Neural cell (in vitro differentiated cells): Measurements from ENCODE around the gene TBL1X. TPM values are rescaled to one million over a fixed set of nuclear protein-coding genes. Genes with fewer than 3 reads are reported as not detected.

Experiments used
- H2AFZ ChIP-seq: fragments of 200-600, 300-800 bp; sonication (generic), shearing (Covaris generic); 2 replicates; pipeline ENCODE4 v1.6.0; 2014; ENCODE audit warnings: low read depth, mild to moderate bottlenecking, antibody characterized with exemption, low read length, moderate library complexity
- H3F3A ChIP-seq: fragments of 200-600 bp; shearing (Covaris generic); 2 replicates; pipeline ENCODE4 v1.6.1; 2016; ENCODE audit warnings: mild to moderate bottlenecking, moderate library complexity, mixed read lengths, antibody characterized with exemption, low read length; ENCODE audit not compliant: insufficient read depth, poor library complexity, severe bottlenecking
- H3K27ac ChIP-seq: fragments of 200-600, 300-800 bp; sonication (generic), shearing (Covaris generic); 2 replicates; pipeline ENCODE4 v1.5.1; 2014; ENCODE audit warnings: mild to moderate bottlenecking, low read length, moderate library complexity
- H3K27me3 ChIP-seq: fragments of 300-800, 200-600 bp; sonication (generic), shearing (Covaris generic); 2 replicates; pipeline ENCODE4 v1.6.0; 2014; ENCODE audit warnings: mild to moderate bottlenecking, low read depth, low read length, moderate library complexity; ENCODE audit not compliant: insufficient read depth
- H3K36me3 ChIP-seq: fragments of 300-800, 200-600 bp; sonication (generic), shearing (Covaris generic); 2 replicates; pipeline ENCODE4 v1.5.1; 2014; ENCODE audit warnings: mild to moderate bottlenecking, antibody characterized with exemption, low read length, moderate library complexity; ENCODE audit not compliant: insufficient read depth
- H3K4me2 ChIP-seq: fragments of 300-800, 200-600 bp; sonication (generic), shearing (Covaris generic); 2 replicates; pipeline ENCODE4 v1.6.0; 2014; ENCODE audit warnings: mild to moderate bottlenecking, low read length
- H3K4me3 ChIP-seq: fragments of 300-800, 200-600 bp; sonication (generic), shearing (Covaris generic); 2 replicates; pipeline ENCODE4 v1.5.1; 2014; ENCODE audit warnings: mild to moderate bottlenecking, low read length, moderate library complexity
- H3K79me2 ChIP-seq: fragments of 200-600 bp; shearing (Covaris generic); replicated peaks from 2 replicates; pipeline ENCODE4 v1.6.0; 2014; ENCODE audit warnings: mild to moderate bottlenecking, low read length, moderate library complexity; ENCODE audit not compliant: insufficient read depth
- H3K9ac ChIP-seq: fragments of 300-800, 200-600 bp; sonication (generic), shearing (Covaris generic); 2 replicates; pipeline ENCODE4 v1.6.1; 2016; ENCODE audit warnings: mild to moderate bottlenecking, low read length, mixed read lengths
- H3K9me2 ChIP-seq: fragments of 200-600 bp; shearing (Covaris generic); 2 replicates; pipeline ENCODE4 v1.6.1; 2016; ENCODE audit warnings: mild to moderate bottlenecking, low read length, mixed read lengths; ENCODE audit not compliant: insufficient read depth
- H3K9me3 ChIP-seq: fragments of 200-600, 300-800 bp; sonication (generic), shearing (Covaris generic); 2 replicates; pipeline ENCODE4 v1.6.1; 2016; ENCODE audit warnings: mild to moderate bottlenecking, mixed run types, low read length, moderate library complexity, mixed read lengths
- H4K20me1 ChIP-seq: fragments of 200-600 bp; shearing (Covaris generic); 2 replicates; pipeline ENCODE4 v1.6.1; 2016; ENCODE audit warnings: mild to moderate bottlenecking, mixed run types; ENCODE audit not compliant: insufficient read depth
- CTCF ChIP-seq: fragments of 450-650 bp; IDR thresholded peaks from 2 replicates; pipeline ENCODE4 v1.5.1; 2014; ENCODE audit warnings: antibody characterized with exemption, mild to moderate bottlenecking, moderate library complexity; ENCODE audit not compliant: poor library complexity, severe bottlenecking
- EP300 ChIP-seq: fragments of 450-650 bp; conservative IDR thresholded peaks from 2 replicates; pipeline ENCODE4 v1.6.1; 2014; ENCODE audit warnings: antibody characterized with exemption, mild to moderate bottlenecking, moderate library complexity; ENCODE audit not compliant: poor library complexity, severe bottlenecking
- EZH2 ChIP-seq: fragments of 200-600, 300-800 bp; shearing (Covaris generic), sonication (generic); IDR thresholded peaks from 2 replicates; pipeline ENCODE4 v1.6.1; 2014; ENCODE audit warnings: antibody characterized with exemption, low read length, borderline replicate concordance, mild to moderate bottlenecking; ENCODE audit not compliant: insufficient read depth, poor library complexity, severe bottlenecking
- MXI1 ChIP-seq: fragments of 450-650 bp; conservative IDR thresholded peaks from 2 replicates; pipeline ENCODE4 v1.6.1; 2014; ENCODE audit warnings: antibody characterized with exemption, mild to moderate bottlenecking; ENCODE audit not compliant: poor library complexity, severe bottlenecking
- POLR2AphosphoS5 ChIP-seq: IDR thresholded peaks from 2 replicates; pipeline ENCODE4 v1.6.1; 2012
- RAD21 ChIP-seq: fragments of 450-650 bp; conservative IDR thresholded peaks from 2 replicates; pipeline ENCODE4 v1.6.1; 2014; ENCODE audit warnings: antibody characterized with exemption, mild to moderate bottlenecking, moderate library complexity
- REST ChIP-seq: IDR thresholded peaks from 2 replicates; pipeline ENCODE4 v1.6.1; 2012; ENCODE audit warnings: borderline replicate concordance
- SMC3 ChIP-seq: fragments of 450-650 bp; conservative IDR thresholded peaks from 2 replicates; pipeline ENCODE4 v1.6.1; 2014; ENCODE audit warnings: antibody characterized with exemption, mild to moderate bottlenecking, moderate library complexity; ENCODE audit not compliant: poor library complexity
- TAF1 ChIP-seq: IDR thresholded peaks from 2 replicates; pipeline ENCODE4 v1.6.1; 2012; ENCODE audit warnings: low read depth
- polyA plus RNA-seq: library from polyadenylated mRNA; depleted of rRNA; stranded (reverse); fragments of >200 nt; gene quantifications from 2 replicates; pipeline ENCODE4 v1.2.3, GENCODE V29; 2014

The TBL1X gene
- polyA plus RNA-seq, 1 donor from 2014 or later, result 2.2 TPM

- Histone ChIP-seq H3K9ac (no peak overlapping the region), H4K20me1 (no peaks in the 10 kb centered on the region), H3K36me3 (no peaks in the 10 kb centered on the region), H3K4me2 (no peak overlapping the region), H3K27me3 (no peaks in the 10 kb centered on the region), H3K9me2 (no peaks in the 10 kb centered on the region), H3K9me3 (no peaks in the 10 kb centered on the region), H2AFZ (no peak overlapping the region), H3K79me2 (peaks cover 6% of the 10 kb centered on the region), H3K4me3 (no peak overlapping the region), H3F3A (no peaks in the 10 kb centered on the region), H3K27ac (no peak overlapping the region)
- TF ChIP-seq TAF1, result no peak
- no peak for TF ChIP-seq REST
- no peak for TF ChIP-seq RAD21
- TF ChIP-seq EP300, result no peak
- no peak for TF ChIP-seq CTCF
- TF ChIP-seq SMC3, result no peak
- no peak for TF ChIP-seq POLR2AphosphoS5
- TF ChIP-seq MXI1, result no peak
Measured at GRCh38 chrX:9533611-9534010, 68.8 kb downstream of the TBL1X start.

GRCh38 chrX:9534686-9535085 is 69.8 kb downstream of the TBL1X start:
- H3K9ac ChIP-seq, result no peak overlapping the region
- no peaks in the 10 kb centered on the region for H3K9me2 ChIP-seq
- H2AFZ ChIP-seq, result no peak overlapping the region
- H4K20me1 ChIP-seq, result no peaks in the 10 kb centered on the region
- no peaks in the 10 kb centered on the region for H3K36me3 ChIP-seq
- H3K27me3 ChIP-seq, result no peaks in the 10 kb centered on the region
- H3K79me2 ChIP-seq, result peaks cover 5% of the 10 kb centered on the region
- no peak overlapping the region for H3K27ac ChIP-seq
- H3F3A ChIP-seq, result no peaks in the 10 kb centered on the region
- H3K4me3 ChIP-seq, result no peak overlapping the region
- no peak for TF ChIP-seq CTCF
- no peak for TF ChIP-seq TAF1
- TF ChIP-seq SMC3, result no peak
- no peak for TF ChIP-seq MXI1
- TF ChIP-seq EZH2, result no peak
- no peak for TF ChIP-seq REST
- no peak overlapping the region for H3K4me2 ChIP-seq
- no peaks in the 10 kb centered on the region for H3K9me3 ChIP-seq
